Vagina (tissue), 2 donors: ENCODE measurements around the gene RNF187. TPM values are rescaled to one million over a fixed set of nuclear protein-coding genes. Genes with fewer than 3 reads are reported as not detected.

Experiments
- DNase-seq, 2 donors: peaks; one replicate each; pipeline ENCODE4 v3.0.0-alpha.2; 2017; ENCODE audit errors: extremely low spot score in 2 of 2
- H3K27ac ChIP-seq: fragments of 200-600 bp; sonication (generic); one replicate; pipeline ENCODE4 v1.5.1; 2019
- H3K27me3 ChIP-seq: fragments of 200-600 bp; sonication (generic); one replicate; pipeline ENCODE4 v1.5.1; 2019
- H3K36me3 ChIP-seq, 2 donors: fragments of 200-600 bp; sonication (generic); one replicate each; pipeline ENCODE4 v1.5.1; 2017 to 2019
- H3K4me1 ChIP-seq: fragments of 200-600 bp; sonication (generic); one replicate; pipeline ENCODE4 v1.5.1; 2019
- H3K4me3 ChIP-seq, 2 donors: fragments of 200-600 bp; sonication (generic); 1 replicate in 1 of 2; 2 replicates in 1 of 2; pipeline ENCODE4 v1.5.1; 2016 to 2019
- H3K9me3 ChIP-seq: fragments of 200-600 bp; sonication (generic); one replicate; pipeline ENCODE4 v1.5.1; 2019
- POLR2A ChIP-seq, 2 donors: fragments of 450-650 bp; IDR thresholded peaks; one replicate each; pipeline ENCODE4 v1.6.1; 2017; ENCODE audit warnings: antibody characterized with exemption in 2 of 2, mild to moderate bottlenecking in 2 of 2, moderate library complexity in 2 of 2
- POLR2AphosphoS5 ChIP-seq, 2 donors: sonication (generic); formaldehyde crosslinking; IDR thresholded peaks; one replicate each; pipeline ENCODE4 v1.9.0; 2017; ENCODE audit warnings: antibody characterized with exemption in 2 of 2, mild to moderate bottlenecking in 2 of 2, low read depth in 1 of 2; ENCODE audit not compliant: insufficient read depth in 1 of 2
- intact Hi-C: fragments of 100-400 bp; cut with DNase I; formaldehyde crosslinking; loops from one replicate; pipeline ENCODE4 v1.15.1; 2023
- total RNA-seq: library from RNA; depleted of rRNA; stranded (reverse); fragments of >200 nt; gene quantifications from one replicate; pipeline ENCODE4 v1.2.3, GENCODE V29; 2016
- TF ChIP-seq, protein P1 (sequence below), 3 experiments: fragments of 450-650 bp in 2 of 3; fragments of 200-600 bp in 1 of 3; sonication (generic) in 1 of 3; IDR thresholded peaks; one replicate each; pipeline ENCODE4 v1.5.1; 2017 to 2019; ENCODE audit warnings: antibody characterized with exemption in 3 of 3, mild to moderate bottlenecking in 2 of 3, moderate library complexity in 2 of 3

Gene RNF187
- total RNA-seq, 1 donor from 2014 or later: 36.8 TPM

DNA sequence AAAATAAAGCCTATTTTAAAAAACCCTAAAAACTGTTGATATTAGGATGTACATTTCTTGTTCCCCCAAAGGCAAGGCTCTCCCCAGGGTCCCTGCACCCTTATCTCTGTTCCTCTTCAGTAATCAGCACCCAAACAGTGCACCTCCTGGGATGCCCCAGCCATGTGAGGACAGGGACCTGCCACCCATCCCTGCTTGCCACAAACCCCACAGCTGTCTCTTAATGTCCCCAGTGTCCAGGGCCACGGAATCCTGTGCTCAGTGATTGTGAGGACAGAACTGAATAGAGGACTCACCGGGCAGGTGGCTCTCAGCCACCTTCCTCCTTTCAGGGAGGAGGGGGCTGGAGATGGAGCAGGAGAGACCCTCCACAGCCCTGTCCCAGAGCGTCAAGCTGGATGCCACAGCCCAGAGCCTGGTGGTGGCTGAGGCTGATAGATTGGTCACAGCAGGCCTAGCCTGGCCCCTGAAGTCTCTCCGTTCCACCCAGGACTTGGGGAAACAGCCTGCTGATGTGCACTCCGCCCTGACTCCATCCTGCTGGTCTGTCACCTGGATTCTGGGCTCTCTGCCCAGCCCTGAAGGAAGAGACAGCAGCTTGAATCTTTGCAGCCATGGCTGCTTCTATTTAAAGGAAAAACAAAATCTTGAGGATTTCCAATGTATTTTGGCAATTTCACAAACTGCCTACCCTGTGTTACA lies 23.1 kb downstream of the RNF187 start:
- no peak for DNase-seq

DNA sequence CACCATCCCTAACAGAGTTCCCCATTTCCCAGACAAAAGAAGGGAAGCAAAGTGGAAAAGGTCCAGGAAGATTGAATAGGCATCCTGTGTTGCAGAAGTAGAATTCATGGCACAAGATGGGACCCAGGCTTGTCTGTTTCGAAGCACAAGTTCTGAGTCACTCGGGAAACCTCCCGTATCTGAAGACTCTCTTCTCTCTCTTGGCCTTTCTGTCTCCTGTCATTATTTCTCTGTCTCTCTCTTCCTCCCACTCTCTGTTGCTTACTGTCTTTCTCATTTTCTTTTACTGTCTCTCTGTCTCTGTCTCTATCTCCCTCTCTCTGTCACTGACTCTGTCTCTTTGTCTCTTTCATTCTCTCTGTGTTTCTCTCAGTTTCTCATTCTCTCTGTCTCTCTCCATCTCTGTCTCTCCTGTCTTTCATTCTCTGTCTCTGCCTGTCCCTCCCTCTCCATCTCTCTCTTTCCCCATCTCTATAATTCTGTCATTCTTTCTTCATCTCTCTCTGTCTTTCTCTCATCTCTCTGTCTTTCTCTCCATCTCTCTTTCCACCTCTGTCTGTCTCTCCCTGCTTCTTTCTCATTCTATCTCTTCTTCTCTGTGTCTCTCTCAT lies 23.7 kb downstream of the RNF187 start:
- no peak overlapping the region for H3K4me3 ChIP-seq
- no peaks in the 10 kb centered on the region for H3K9me3 ChIP-seq
- TF ChIP-seq, protein P1, sequence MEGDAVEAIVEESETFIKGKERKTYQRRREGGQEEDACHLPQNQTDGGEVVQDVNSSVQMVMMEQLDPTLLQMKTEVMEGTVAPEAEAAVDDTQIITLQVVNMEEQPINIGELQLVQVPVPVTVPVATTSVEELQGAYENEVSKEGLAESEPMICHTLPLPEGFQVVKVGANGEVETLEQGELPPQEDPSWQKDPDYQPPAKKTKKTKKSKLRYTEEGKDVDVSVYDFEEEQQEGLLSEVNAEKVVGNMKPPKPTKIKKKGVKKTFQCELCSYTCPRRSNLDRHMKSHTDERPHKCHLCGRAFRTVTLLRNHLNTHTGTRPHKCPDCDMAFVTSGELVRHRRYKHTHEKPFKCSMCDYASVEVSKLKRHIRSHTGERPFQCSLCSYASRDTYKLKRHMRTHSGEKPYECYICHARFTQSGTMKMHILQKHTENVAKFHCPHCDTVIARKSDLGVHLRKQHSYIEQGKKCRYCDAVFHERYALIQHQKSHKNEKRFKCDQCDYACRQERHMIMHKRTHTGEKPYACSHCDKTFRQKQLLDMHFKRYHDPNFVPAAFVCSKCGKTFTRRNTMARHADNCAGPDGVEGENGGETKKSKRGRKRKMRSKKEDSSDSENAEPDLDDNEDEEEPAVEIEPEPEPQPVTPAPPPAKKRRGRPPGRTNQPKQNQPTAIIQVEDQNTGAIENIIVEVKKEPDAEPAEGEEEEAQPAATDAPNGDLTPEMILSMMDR (IDR thresholded peaks at IDR 0.05): no peak
- TF ChIP-seq POLR2AphosphoS5 (IDR thresholded peaks at IDR 0.05; ENCODE audit: insufficient read depth in 1 of 2, low read depth in 1 of 2): no peak
- no peak for TF ChIP-seq POLR2A (IDR thresholded peaks at IDR 0.05)
- H3K36me3 ChIP-seq: no peaks in the 10 kb centered on the region
- no peak for DNase-seq
- no peak overlapping the region for H3K27ac ChIP-seq
- H3K4me1 ChIP-seq: no peaks in the 10 kb centered on the region
- intact Hi-C loops: no loop called here
- H3K27me3 ChIP-seq: no peaks in the 10 kb centered on the region

More for the DNA sequence above, 23.1 kb downstream of the RNF187 start:
- Histone ChIP-seq H3K27ac (no peak overlapping the region), H3K27me3 (no peaks in the 10 kb centered on the region), H3K9me3 (no peaks in the 10 kb centered on the region), H3K4me3 (no peak overlapping the region), H3K36me3 (no peaks in the 10 kb centered on the region), H3K4me1 (no peaks in the 10 kb centered on the region)
- intact Hi-C loops: no loop called here
- TF ChIP-seq POLR2A (IDR thresholded peaks at IDR 0.05) (no peak), POLR2AphosphoS5 (IDR thresholded peaks at IDR 0.05; ENCODE audit: insufficient read depth in 1 of 2, low read depth in 1 of 2) (no peak)
- TF ChIP-seq, protein P1 (IDR thresholded peaks at IDR 0.05): no peak

DNA sequence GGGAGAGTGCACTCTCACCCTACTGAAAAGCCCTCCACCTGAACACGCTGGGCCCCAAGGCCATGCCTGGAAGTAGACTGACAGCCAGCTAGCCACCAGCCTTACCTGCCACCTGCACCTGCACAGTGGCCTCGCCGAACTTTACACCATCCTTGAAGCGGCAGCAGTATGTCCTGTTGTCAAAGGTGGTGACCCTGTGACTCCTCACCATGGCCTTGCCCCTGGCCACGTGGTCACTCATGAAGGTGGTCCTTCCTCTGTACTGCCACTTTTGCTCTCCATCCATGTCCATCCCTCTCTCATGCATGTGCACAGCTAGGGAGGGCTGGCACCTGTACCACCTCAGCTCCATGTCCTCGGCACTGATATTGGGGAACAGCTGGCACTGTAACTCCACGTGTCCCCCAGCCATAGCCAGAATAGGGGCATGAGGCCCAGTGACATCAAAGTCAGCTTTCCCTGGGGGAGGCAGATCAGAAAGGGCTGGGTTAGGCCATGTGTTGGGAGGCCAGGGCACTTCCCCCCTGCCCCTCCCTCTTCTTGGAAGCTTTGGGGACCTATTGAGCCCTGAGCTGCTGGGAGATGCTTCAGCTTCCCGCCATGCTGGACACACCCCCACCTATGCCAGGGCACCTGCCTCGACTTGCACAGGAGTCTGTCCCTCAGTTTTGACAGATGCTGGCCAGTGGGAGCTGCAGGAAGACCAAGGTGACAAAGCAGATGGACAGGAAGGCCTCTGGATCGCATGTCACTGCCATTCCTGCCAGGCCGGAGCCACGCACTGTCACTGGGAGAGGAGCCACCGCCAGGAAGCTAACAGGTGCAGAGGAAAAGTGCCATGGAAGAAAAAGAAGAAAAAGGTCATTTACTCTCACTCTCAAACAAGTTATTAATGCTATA lies 24.6 kb downstream of the RNF187 start:
- Histone ChIP-seq H3K36me3 (no peaks in the 10 kb centered on the region), H3K4me1 (no peaks in the 10 kb centered on the region), H3K27ac (no peak overlapping the region), H3K9me3 (no peaks in the 10 kb centered on the region), H3K27me3 (no peaks in the 10 kb centered on the region), H3K4me3 (no peak overlapping the region)
- TF ChIP-seq POLR2AphosphoS5 (IDR thresholded peaks at IDR 0.05; ENCODE audit: insufficient read depth in 1 of 2, low read depth in 1 of 2) (no peak), POLR2A (IDR thresholded peaks at IDR 0.05) (no peak)
- TF ChIP-seq, protein P1 (IDR thresholded peaks at IDR 0.05): no peak
- intact Hi-C loops: no loop called here
- DNase-seq: no peak

DNA sequence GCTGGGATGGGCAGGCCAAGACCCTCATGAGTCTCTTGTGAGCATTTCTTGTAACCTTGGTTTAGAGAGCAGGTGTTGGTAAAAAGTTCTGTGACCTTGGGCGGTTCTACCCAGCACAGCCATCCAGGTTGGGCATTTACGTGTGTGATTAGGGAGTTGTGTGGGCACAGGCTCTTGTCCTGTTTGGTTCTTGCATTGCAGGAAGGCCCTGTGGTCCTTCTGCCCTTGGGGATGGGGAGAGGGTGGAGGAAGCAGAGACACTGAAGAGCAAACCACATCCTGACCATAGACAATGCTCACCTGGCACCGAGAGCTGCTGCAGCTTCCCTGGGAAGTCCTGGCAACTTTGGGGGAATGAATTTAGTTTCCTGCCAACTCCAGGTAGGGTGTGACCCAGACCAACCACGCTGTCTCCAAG lies 25.6 kb downstream of the RNF187 start:
- intact Hi-C loops: no loop called here
- Histone ChIP-seq H3K27ac (no peak overlapping the region), H3K4me3 (no peak overlapping the region), H3K9me3 (no peaks in the 10 kb centered on the region), H3K4me1 (no peaks in the 10 kb centered on the region), H3K27me3 (no peaks in the 10 kb centered on the region), H3K36me3 (no peaks in the 10 kb centered on the region)
- DNase-seq: no peak
- TF ChIP-seq POLR2A (IDR thresholded peaks at IDR 0.05) (no peak), POLR2AphosphoS5 (IDR thresholded peaks at IDR 0.05; ENCODE audit: insufficient read depth in 1 of 2, low read depth in 1 of 2) (no peak)
- TF ChIP-seq, protein P1 (IDR thresholded peaks at IDR 0.05): no peak
